OCI-LY3 (cell line): ENCODE data around the gene CACNA2D2.

Experiments
- H2AFZ ChIP-seq: fragments of 200-600, 300-600 bp; shearing (Covaris generic); 2 replicates; pipeline ENCODE4 v1.6.0; 2014; ENCODE audit warnings: antibody characterized with exemption, low read depth, low read length
- H3K27ac ChIP-seq: fragments of 200-600, 300-600 bp; sonication (generic); 2 replicates; pipeline ENCODE4 v1.5.1; 2014; ENCODE audit warnings: mild to moderate bottlenecking, low read length, moderate library complexity, mixed read lengths
- H3K27me3 ChIP-seq: fragments of 200-600, 300-600 bp; sonication (generic); 2 replicates; pipeline ENCODE4 v1.6.1; 2014; ENCODE audit warnings: low read depth, low read length, mixed read lengths
- H3K36me3 ChIP-seq: fragments of 200-600, 300-600 bp; sonication (generic); replicated peaks from 2 replicates; pipeline ENCODE3; 2014; ENCODE audit warnings: low read depth, low read length, mixed read lengths
- H3K4me1 ChIP-seq: fragments of 300-600, 200-600 bp; sonication (generic); 2 replicates; pipeline ENCODE4 v1.6.1; 2014; ENCODE audit warnings: low read length, mixed read lengths
- H3K4me2 ChIP-seq: fragments of 200-600, 300-600 bp; sonication (generic); 2 replicates; pipeline ENCODE4 v1.6.1; 2014; ENCODE audit warnings: low read length, mixed read lengths
- H3K4me3 ChIP-seq: fragments of 300-600, 200-600 bp; sonication (generic); 2 replicates; pipeline ENCODE4 v1.5.1; 2014; ENCODE audit warnings: antibody characterized with exemption, mild to moderate bottlenecking, low read length, moderate library complexity
- H3K79me2 ChIP-seq: fragments of 300-600, 200-600 bp; shearing (Covaris generic); 2 replicates; pipeline ENCODE4 v1.6.1; 2014; ENCODE audit warnings: mild to moderate bottlenecking, low read length, mixed read lengths
- H3K9ac ChIP-seq: fragments of 300-600, 200-600 bp; shearing (Covaris generic); 2 replicates; pipeline ENCODE4 v1.6.0; 2014; ENCODE audit warnings: mild to moderate bottlenecking, low read length, moderate library complexity
- H3K9me3 ChIP-seq: fragments of 200-600, 300-600 bp; shearing (Covaris generic); 2 replicates; pipeline ENCODE4 v1.6.1; 2014; ENCODE audit warnings: low read length, mixed read lengths; ENCODE audit not compliant: insufficient read depth
- H4K20me1 ChIP-seq: fragments of 200-600, 300-600 bp; sonication (generic); 2 replicates; pipeline ENCODE4 v1.6.1; 2016; ENCODE audit warnings: low read length, mixed read lengths; ENCODE audit not compliant: insufficient read depth
- CTCF ChIP-seq: fragments of 200-600, 300-600 bp; sonication (generic); IDR thresholded peaks from 2 replicates; pipeline ENCODE4 v1.5.1; 2014; ENCODE audit warnings: antibody characterized with exemption, low read length, low read depth
- EZH2phosphoT487 ChIP-seq: fragments of 200-600 bp; shearing (Covaris generic); IDR thresholded peaks from 2 replicates; pipeline ENCODE4 v1.6.1; 2018; ENCODE audit warnings: antibody characterized with exemption, mixed run types, low read depth

Gene CACNA2D2

GRCh38 chr3:50319181-50319893 lies 184.1 kb downstream of the CACNA2D2 start:
- H3K4me1 ChIP-seq: peaks cover 31% of the 10 kb centered on the region
- no peak overlapping the region for H3K4me2 ChIP-seq
- no peaks in the 10 kb centered on the region for H3K9me3 ChIP-seq
- H3K36me3 ChIP-seq: peaks cover 24% of the 10 kb centered on the region
- no peak overlapping the region for H3K9ac ChIP-seq
- H3K27ac ChIP-seq: no peak overlapping the region
- H4K20me1 ChIP-seq: no peaks in the 10 kb centered on the region
- no peaks in the 10 kb centered on the region for H3K27me3 ChIP-seq
- H3K79me2 ChIP-seq: peaks cover 19% of the 10 kb centered on the region
- TF ChIP-seq CTCF (no peak), EZH2phosphoT487 (no peak)
- no peak overlapping the region for H2AFZ ChIP-seq
- no peak overlapping the region for H3K4me3 ChIP-seq

- no peak overlapping the region for H3K4me2 ChIP-seq
- no peak overlapping the region for H3K27ac ChIP-seq
- no peak overlapping the region for H3K9ac ChIP-seq
Measured at GRCh38 chr3:50318615-50319014, 184.8 kb downstream of the CACNA2D2 start.

GRCh38 chr3:50318163-50318562 lies 185.3 kb downstream of the CACNA2D2 start:
- Histone ChIP-seq H3K4me2 (no peak overlapping the region), H3K27me3 (no peaks in the 10 kb centered on the region), H3K27ac (no peak overlapping the region), H3K4me1 (peaks cover 30% of the 10 kb centered on the region), H2AFZ (no peak overlapping the region), H3K4me3 (no peak overlapping the region), H4K20me1 (no peaks in the 10 kb centered on the region), H3K36me3 (peaks cover 21% of the 10 kb centered on the region), H3K79me2 (peaks cover 19% of the 10 kb centered on the region), H3K9me3 (no peaks in the 10 kb centered on the region), H3K9ac (no peak overlapping the region)
- TF ChIP-seq CTCF (no peak), EZH2phosphoT487 (no peak)

More at GRCh38 chr3:50318615-50319014, 184.8 kb downstream of the CACNA2D2 start:
- H3K36me3 ChIP-seq: peaks cover 21% of the 10 kb centered on the region
- no peaks in the 10 kb centered on the region for H4K20me1 ChIP-seq
- no peak overlapping the region for H2AFZ ChIP-seq
- H3K9me3 ChIP-seq: no peaks in the 10 kb centered on the region
- peaks cover 19% of the 10 kb centered on the region for H3K79me2 ChIP-seq
- H3K27me3 ChIP-seq: no peaks in the 10 kb centered on the region
- TF ChIP-seq CTCF: no peak
- TF ChIP-seq EZH2phosphoT487: no peak
- peaks cover 31% of the 10 kb centered on the region for H3K4me1 ChIP-seq
- H3K4me3 ChIP-seq: no peak overlapping the region

- no peak overlapping the region for H3K27ac ChIP-seq
Measured at GRCh38 chr3:50317300-50317699, 186.1 kb downstream of the CACNA2D2 start.

More at GRCh38 chr3:50317300-50317699, 186.1 kb downstream of the CACNA2D2 start:
- H3K9ac ChIP-seq: no peak overlapping the region
- H3K9me3 ChIP-seq: no peaks in the 10 kb centered on the region
- peaks cover 21% of the 10 kb centered on the region for H3K4me1 ChIP-seq
- H3K4me3 ChIP-seq: no peak overlapping the region
- H3K4me2 ChIP-seq: no peak overlapping the region
- H3K79me2 ChIP-seq: peaks cover 19% of the 10 kb centered on the region
- H4K20me1 ChIP-seq: no peaks in the 10 kb centered on the region
- no peak overlapping the region for H2AFZ ChIP-seq
- peaks cover 21% of the 10 kb centered on the region for H3K36me3 ChIP-seq
- TF ChIP-seq EZH2phosphoT487 (no peak), CTCF (no peak)
- no peaks in the 10 kb centered on the region for H3K27me3 ChIP-seq
